GM18499 (cell line): ENCODE measurements around the gene FLNA.
"Not testable (repeated sequence)": the region's sequence is repeated elsewhere in the genome, so short reads cannot be mapped to it uniquely, and the experiment has no call there.

ENCODE experiments used
- ATAC-seq: cut with Tn5 transposase; IDR thresholded peaks from one replicate; pipeline ENCODE4 v1.9.1; 2021; ENCODE audit warnings: moderate number of reproducible peaks; ENCODE audit not compliant: insufficient read depth, unreplicated experiment

FLNA gene

GRCh38 chrX:154343063-154343462 is 31.4 kb downstream of the FLNA start:
- ATAC-seq, result not testable (repeated sequence)

DNA sequence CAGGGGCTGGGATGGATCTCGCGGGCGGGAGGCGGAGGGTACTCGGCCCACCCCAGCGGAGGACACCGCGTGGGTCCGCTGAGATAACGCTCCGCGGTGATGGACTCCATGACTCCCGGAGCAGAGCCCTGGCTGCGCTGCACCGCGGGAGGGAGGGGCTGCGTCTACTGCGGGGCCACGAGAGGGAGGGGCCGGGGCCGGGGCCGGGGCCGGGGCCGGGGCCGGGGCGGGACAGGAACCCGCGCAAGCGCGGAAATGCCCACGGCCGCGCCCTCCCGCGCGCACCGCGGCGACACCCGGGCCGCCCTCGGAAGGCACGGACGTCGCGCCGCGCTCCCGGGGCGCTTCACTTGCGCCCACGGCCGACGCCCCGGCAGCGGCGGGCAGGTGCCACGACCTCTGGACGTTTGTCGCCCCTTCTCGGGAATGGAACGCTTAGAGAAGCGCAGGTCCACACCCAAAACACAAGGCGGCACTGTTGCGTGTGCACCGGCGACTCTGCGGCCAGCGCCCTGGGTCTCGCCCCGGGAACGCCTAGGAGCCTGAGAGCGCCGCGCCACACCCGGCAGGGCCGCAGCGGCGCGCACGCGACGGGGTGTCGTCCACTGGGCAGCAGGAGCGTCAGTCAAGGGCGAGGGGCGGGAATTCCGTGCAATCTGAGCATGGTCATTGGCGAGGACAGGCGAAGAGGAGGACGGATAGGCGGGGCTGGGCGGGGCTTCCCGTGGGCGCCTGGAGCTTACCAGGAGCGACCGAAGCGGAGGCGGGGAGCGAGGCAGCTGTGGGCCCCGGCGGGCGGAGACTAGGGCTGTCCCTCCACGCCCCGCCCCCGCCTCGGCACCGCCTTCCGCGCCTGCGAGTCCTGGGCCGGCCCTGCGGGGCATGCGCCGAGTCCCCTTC is 32.8 kb downstream of the FLNA start:
- peak; percentile 55 for ATAC-seq

- ATAC-seq, result no peak
Measured at GRCh38 chrX:154334496-154334895, 39.9 kb downstream of the FLNA start.

- no peak for ATAC-seq
Measured at GRCh38 chrX:154333837-154334271, 40.6 kb downstream of the FLNA start.

DNA sequence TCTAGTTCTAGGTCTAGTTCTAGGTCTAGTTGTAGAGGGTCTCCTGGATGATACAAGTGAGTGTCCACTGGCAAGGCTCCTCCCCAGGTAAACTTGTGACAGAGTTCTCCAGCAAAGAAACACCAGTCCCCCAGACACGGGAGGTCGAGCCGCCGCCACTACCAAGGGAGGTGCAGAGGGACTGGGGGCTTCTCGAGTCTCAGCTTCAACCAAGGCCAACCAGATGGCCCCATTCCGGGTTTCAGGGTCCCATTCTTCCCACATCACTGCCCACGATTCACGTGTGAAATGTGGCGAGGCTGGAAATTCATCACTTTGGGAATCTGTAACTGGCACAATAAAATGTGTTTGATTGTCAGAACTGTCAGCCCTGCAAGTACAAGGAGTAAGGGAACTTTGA is 41.3 kb downstream of the FLNA start:
- no peak for ATAC-seq

- ATAC-seq, result no peak
Measured at GRCh38 chrX:154332561-154332960, 41.9 kb downstream of the FLNA start.

DNA sequence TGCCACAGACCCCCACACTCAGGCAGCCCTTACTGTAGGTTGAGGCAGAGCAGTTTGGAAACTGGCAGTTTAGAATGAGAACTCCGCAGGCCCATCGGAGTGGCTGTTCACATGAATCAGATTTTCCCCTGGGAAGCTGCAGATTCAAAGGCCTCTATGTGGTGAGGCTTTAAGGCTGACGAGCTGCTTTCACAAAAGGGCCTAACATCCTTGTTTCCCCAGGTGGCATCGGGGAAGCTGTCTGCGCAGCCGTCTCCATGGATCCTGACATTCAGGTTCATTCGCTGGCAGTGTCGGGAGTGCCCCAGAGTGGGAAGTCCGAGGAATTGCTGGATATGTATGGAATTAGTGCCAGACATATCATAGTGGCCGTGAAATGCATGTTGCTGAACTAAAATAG is 45.1 kb downstream of the FLNA start:
- ATAC-seq, result no peak

GRCh38 chrX:154328646-154329045 is 45.8 kb downstream of the FLNA start:
- ATAC-seq, result no peak

- no peak for ATAC-seq
Measured at GRCh38 chrX:154327038-154327820, 47.2 kb downstream of the FLNA start.

GRCh38 chrX:154325541-154325940 is 48.9 kb downstream of the FLNA start:
- no peak for ATAC-seq

GRCh38 chrX:154323537-154323936 is 50.9 kb downstream of the FLNA start:
- ATAC-seq, result no peak

GRCh38 chrX:154322890-154323289 is 51.5 kb downstream of the FLNA start:
- ATAC-seq, result no peak

DNA sequence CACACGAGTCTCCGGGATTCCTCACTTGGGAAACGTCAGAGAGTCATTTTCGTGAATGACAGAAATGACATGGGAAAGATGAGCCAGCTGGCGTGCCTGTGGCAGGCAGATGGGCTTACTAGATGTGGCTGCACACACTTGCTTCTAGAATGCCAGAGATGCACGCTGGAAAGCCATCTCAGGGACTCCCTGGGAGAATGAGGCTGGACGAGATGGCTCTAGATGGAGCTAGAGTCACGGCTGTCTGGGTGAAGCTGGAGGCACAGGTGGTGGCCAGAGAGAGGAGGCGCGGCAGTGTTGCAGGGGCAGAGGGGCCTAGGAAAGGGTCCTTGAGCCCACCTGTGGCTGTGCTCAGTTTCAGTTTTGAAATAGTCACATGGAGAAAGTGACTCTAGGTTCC is 52.8 kb downstream of the FLNA start:
- no peak for ATAC-seq

DNA sequence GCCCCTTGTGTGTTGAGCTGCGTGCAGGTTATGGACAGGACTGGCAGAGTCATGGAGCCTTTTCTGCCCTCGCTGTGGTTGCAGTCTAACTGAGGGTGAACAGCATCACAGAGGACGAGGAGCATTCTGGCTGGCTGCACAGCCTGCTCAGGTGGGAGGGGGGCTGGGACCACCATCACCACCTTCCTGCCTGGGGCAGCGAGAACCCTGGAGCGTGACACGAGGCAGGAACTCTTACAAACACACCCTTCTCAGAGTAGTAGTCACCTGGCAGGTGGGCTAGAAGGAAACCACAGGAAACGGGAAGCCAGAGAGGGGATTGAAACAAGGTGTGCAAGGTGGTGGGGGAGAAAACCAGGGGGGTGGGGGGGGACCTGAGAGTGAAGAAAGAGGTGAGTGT is 53.3 kb downstream of the FLNA start:
- no peak for ATAC-seq

GRCh38 chrX:154320406-154320805 is 54.0 kb downstream of the FLNA start:
- no peak for ATAC-seq

- no peak for ATAC-seq
Measured at GRCh38 chrX:154317391-154317995, 56.9 kb downstream of the FLNA start.

- ATAC-seq, result no peak
Measured at GRCh38 chrX:154315416-154315815, 59.0 kb downstream of the FLNA start.

DNA sequence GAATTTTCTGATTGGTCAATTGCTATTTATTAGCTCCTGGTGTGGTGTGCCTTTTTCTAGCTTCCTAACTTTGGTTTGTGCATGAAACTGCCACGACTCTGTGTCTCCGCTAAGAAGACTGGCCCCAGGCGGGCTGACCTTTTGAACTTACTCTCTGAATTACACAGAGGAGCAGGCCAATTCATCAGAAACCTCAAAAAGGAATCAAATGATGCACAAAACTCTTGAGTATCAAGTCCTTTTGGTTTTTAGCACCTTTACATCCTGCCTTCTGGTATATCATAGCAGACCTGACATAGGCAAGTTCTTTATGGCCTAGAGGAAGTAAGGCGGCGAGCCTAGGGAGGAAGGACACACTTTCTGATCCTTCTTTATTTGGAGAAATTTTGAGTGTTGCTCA is 61.3 kb downstream of the FLNA start:
- ATAC-seq, result no peak

DNA sequence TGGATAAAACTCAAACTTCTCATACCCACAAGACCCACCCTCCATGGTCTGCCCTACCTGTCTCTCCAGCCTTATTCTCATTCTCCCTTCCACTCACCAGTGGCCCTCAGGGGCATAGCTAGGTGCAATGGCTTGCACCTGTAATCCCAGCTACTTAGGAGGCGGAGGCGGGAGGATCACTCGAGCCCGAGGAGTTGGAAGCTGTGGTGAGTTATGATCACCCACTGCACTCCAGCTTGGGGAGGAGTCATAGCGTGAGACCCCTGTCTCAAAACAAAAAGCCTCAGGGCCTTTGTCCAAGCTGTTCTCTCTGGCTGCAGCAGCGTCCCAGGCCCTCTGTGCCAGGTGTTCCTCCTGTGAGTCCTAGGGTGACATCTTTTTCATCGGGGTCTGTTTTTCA is 62.3 kb downstream of the FLNA start:
- ATAC-seq, result no peak

GRCh38 chrX:154310616-154311536 is 63.6 kb downstream of the FLNA start:
- ATAC-seq, result no peak
